Renal pelvis (tissue), 4 donors: ENCODE results near the gene FZD1. TPM values are rescaled to one million over a fixed set of nuclear protein-coding genes. Genes with fewer than 3 reads are reported as not detected.
"Not testable (repeated sequence)": the region's sequence is repeated elsewhere in the genome, so short reads cannot be mapped to it uniquely, and the experiment has no call there.

ENCODE experiments used
- DNase-seq: peaks from one replicate; pipeline ENCODE4 v3.0.0-alpha.2; 2013
- polyA plus RNA-seq, 3 donors: library from polyadenylated mRNA; unstranded; fragments of 120-200 nt; gene quantifications; one replicate each; pipeline ENCODE4 v1.2.1, GENCODE V29; 2013; ENCODE audit not compliant: insufficient read length in 3 of 3

The FZD1 gene
- polyA plus RNA-seq, 3 donors: 52.6 to 66.3 (median 57.5) TPM

DNA sequence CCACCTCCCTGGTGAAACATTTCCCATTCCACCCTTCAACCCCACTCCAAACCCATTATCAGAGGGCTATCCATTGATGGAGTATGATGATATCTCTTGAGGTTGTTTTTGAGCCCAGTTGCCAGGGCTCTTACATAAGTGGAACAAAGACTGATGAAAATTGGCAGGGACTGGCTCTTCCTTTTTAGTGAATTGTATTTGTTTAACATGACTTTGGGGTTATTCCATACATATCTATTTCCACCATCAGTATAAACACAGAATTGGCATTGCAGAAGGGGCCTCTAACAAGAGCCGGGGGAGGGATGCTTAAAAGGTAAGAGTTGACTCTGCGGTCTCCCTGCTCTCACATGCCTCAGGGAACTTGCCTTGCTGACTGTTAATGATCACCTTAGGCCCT lies 28.9 kb downstream of the FZD1 start:
- no peak for DNase-seq

- DNase-seq: no peak
These were observed 29.6 kb downstream of the FZD1 start for GRCh38 chr7:91293840-91294239.

GRCh38 chr7:91294639-91295220 lies 30.5 kb downstream of the FZD1 start:
- DNase-seq: no peak

DNA sequence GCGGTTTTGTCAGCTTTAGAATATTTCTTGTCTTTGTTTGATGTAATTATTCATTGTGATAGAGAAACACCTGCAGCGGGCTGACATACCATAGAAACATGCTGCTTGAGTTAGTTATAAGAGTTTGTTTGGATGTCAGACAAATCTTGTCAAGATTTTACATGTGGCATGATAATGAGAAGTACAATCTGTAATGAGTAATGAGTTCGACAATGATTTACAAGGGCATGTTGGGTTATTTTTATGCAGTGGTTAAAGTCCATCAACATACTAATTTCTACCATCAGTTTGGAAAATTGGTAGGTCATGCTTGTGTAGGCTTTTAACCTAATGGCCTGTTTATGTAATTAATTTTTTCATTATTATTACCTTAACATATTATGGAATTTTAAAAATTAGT lies 31.3 kb downstream of the FZD1 start:
- no peak for DNase-seq

- no peak for DNase-seq
These were observed 33.7 kb downstream of the FZD1 start for GRCh38 chr7:91297939-91298338.

GRCh38 chr7:91299952-91300775 lies 35.9 kb downstream of the FZD1 start:
- no peak for DNase-seq

- no peak for DNase-seq
These were observed 38.6 kb downstream of the FZD1 start for GRCh38 chr7:91302794-91303193.

DNA sequence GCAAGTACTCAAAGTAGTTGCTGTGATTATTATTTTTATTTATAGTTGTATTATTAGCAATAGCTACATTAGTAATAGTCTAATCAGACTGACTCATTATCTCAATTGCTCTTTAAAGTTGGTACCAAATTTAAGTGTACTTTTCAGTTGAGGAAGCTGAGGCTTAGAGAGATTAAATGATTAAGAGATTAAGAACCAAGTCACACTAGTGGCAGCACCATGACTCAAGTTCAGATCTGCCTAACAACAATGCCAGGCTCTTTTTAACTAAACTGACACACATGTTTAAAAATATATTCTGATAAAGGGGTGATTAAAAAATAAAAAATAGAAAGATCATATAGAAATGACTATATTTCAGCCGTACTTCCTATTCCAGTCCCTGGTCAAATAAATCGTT lies 42.0 kb downstream of the FZD1 start:
- DNase-seq: no peak

DNA sequence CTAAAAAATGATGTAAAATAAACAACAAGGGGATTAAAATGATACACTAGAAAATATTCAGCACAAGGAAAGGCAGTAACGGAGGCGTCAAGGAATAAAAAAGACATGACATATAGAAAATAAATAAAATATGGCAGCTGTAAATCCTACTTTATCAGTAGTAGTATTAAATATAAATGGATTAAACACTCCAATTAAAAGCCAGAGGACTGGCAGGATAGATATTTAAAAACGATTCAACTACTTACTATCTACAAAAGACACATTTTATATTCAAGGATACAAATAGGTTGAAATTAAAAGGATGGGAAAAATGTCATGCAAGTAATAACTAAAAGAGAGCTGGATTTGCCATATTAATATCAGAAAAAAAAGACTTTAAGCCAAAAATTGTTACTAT lies 43.2 kb downstream of the FZD1 start:
- no peak for DNase-seq

- DNase-seq: not testable (repeated sequence)
These were observed 44.0 kb downstream of the FZD1 start for GRCh38 chr7:91308191-91308590.

GRCh38 chr7:91310830-91311460 lies 46.7 kb downstream of the FZD1 start:
- DNase-seq: no peak

GRCh38 chr7:91311839-91312238 lies 47.6 kb downstream of the FZD1 start:
- no peak for DNase-seq

DNA sequence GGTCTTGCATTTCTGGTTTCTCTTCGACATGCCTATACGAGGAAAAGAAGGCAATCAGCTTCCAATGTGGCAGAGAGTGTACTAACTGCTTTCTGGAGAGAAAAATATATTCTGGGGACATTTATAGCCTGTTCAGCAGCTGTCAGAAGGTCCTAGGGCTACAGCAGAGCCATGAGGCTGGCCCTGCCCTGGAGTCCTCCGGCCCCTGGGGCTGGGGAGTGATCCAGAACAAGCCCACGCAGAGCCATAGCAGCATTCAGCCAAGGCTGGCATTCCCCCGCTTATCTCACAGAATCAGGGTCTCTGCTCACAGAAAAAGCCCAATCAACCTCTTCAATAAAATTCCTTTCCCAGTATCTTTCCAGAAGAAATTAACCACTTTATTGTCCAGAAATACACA lies 48.9 kb downstream of the FZD1 start:
- no peak for DNase-seq

DNA sequence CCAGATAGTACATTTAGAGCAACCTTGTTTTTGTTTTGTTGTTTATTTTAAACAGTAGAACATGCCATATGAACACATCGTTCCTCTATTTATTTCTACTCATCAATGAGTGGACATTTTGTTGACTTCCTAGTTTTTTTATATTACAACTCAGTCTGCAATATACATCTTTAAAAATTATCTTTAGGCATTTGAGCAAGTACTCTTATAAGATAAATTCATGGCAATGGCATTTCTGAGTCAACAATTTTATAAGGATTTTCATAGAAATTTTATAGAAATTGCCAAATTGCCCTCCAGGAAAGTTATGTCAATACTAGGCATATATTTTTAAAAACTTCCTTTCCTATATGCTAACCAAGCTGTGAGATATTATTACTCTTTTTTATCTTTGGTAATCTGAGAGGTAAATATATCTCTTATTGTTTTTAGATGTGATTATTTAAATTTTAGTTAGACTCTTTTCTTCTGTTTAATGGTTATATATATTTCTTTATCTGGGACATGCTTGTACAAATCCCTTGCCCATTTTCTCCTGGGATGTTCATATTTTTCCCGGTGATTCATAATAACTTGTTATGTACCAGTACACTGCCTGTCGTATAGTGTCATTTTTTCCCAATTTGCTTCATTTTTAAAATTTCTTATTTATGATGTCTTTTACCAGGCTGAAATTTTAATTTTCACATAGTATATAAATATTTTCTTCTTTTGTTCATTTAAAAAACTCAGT lies 50.5 kb downstream of the FZD1 start:
- no peak for DNase-seq

DNA sequence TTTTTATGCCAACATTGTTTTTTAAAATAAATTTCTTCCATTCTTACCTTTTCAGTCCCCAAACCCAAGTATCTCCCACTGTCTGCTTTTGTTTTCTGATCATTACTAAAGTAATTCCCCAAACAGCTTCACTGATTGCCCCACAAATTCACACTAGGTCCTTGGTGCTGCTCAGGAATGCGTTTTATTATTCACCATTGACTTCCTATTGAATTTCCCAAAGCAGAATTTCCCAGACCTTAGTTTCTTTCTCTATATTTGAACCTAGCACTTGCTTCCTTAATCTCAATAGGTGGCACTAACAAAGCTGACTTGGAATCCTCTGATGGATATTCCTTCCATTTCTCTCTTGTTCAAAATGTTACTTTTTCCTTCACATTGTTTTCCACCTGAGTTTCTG lies 52.2 kb downstream of the FZD1 start:
- DNase-seq: no peak

DNA sequence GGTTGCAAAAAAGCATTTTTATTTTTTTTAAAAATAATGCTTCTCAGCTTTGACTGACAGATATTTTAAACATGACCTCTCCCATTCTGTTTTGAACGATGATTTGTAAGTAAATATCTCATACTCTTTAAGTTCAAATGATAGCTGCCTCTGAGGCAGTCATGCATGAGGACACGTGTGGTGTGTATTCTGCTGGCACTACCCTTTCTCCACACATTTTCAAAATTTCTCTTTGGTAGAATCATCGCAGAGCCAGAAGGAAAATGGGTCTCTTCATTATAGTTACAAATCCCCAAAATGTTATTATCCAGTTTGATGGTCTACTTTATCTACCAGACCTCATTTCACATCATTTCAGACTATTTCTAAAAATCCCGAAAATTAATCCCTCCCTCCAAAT lies 55.1 kb downstream of the FZD1 start:
- no peak for DNase-seq

DNA sequence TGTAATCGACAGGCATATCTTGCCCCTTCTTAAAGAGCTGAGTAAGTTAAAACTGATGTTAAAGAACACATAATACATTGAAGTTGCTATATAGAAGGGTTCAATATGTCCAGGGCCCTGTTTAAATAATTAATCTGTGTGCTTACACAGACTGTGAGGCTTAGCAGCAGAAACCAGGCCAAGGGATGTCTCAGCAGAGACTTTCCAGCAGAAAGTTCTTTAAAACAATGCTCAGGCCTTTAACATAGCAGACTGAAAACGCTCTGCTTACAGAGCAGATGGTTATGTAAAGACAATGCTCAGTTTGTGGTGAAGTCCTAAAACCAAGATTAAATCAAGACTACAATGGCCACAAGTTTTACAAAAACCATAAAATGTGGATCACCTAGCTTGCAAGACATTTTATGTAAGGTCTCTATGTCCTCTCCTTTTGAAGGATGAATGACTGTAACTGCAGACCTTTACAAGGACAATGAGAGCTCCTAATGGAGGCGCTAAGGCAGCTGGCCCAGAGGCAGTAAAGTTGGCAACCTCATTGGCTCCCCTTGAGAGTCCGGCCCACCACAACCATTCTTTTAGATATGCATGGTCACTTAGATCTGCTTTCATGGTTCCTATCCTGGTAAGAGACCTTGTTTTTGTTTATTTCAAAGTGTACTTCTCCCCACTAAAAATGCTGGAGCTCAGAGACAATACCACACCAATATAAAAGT lies 56.3 kb downstream of the FZD1 start:
- DNase-seq: no peak
